ENCODE data around the gene AMPD1. TPM values are rescaled to one million over a fixed set of nuclear protein-coding genes. Genes with fewer than 3 reads are reported as not detected.

Gene AMPD1
- polyA plus RNA-seq, 1 experiment, result not detected

GRCh38 chr1:114702737-114703136 is 7.4 kb upstream of the AMPD1 start:
- ChIA-PET POLR2A (no interaction called here), CTCF (no interaction called here)
- H3K9me3 ChIP-seq (ENCODE audit: control insufficient read depth, insufficient read depth, low read length), result no peaks in the 10 kb centered on the region
- H3K4me3 ChIP-seq (ENCODE audit: low read depth, low read length), result no peak overlapping the region
- no peak overlapping the region for H3K27ac ChIP-seq (ENCODE audit: low read depth, low read length)
- TF ChIP-seq CTCF (IDR thresholded peaks at IDR 0.05; ENCODE audit: low read depth, low read length), result no peak
- no peak for DNase-seq (ENCODE audit: low read depth, low spot score)
- no peaks in the 10 kb centered on the region for H3K27me3 ChIP-seq (ENCODE audit: control insufficient read depth, insufficient read depth, low read length)

- TF ChIP-seq CTCF (IDR thresholded peaks at IDR 0.05; ENCODE audit: low read depth, low read length), result no peak
- POLR2A ChIA-PET, result interaction anchor here (0.6 kb wide), 1 partner anchor 134 kb away, joined by 3 read pairs; no protein-coding TSS in a partner anchor
Observed at GRCh38 chr1:114701931-114702330, 6.6 kb upstream of the AMPD1 start.

GRCh38 chr1:114700036-114700600 is 4.8 kb upstream of the AMPD1 start:
- no peaks in the 10 kb centered on the region for H3K9me3 ChIP-seq (ENCODE audit: control insufficient read depth, insufficient read depth, low read length)
- no peak overlapping the region for H3K27ac ChIP-seq (ENCODE audit: low read depth, low read length)
- ChIA-PET POLR2A (no interaction called here), CTCF (interaction anchor here (1.4 kb wide), 1 partner anchor 29 kb away, joined by 3 read pairs; no protein-coding TSS in a partner anchor)
- no peaks in the 10 kb centered on the region for H3K27me3 ChIP-seq (ENCODE audit: control insufficient read depth, insufficient read depth, low read length)
- DNase-seq (ENCODE audit: low read depth, low spot score), result no peak
- no peak for TF ChIP-seq CTCF (IDR thresholded peaks at IDR 0.05; ENCODE audit: low read depth, low read length)
- no peak overlapping the region for H3K4me3 ChIP-seq (ENCODE audit: low read depth, low read length)

More at GRCh38 chr1:114701931-114702330, 6.6 kb upstream of the AMPD1 start:
- no peak for DNase-seq (ENCODE audit: low read depth, low spot score)
- CTCF ChIA-PET, result no interaction called here
- Histone ChIP-seq H3K9me3 (ENCODE audit: control insufficient read depth, insufficient read depth, low read length) (no peaks in the 10 kb centered on the region), H3K27me3 (ENCODE audit: control insufficient read depth, insufficient read depth, low read length) (no peaks in the 10 kb centered on the region), H3K27ac (ENCODE audit: low read depth, low read length) (no peak overlapping the region), H3K4me3 (ENCODE audit: low read depth, low read length) (no peak overlapping the region)

GRCh38 chr1:114696810-114697209 is 1.5 kb upstream of the AMPD1 start:
- no peaks in the 10 kb centered on the region for H3K27me3 ChIP-seq (ENCODE audit: control insufficient read depth, insufficient read depth, low read length)
- CTCF ChIA-PET, result no interaction called here
- H3K27ac ChIP-seq (ENCODE audit: low read depth, low read length), result no peak overlapping the region
- H3K4me3 ChIP-seq (ENCODE audit: low read depth, low read length), result no peak overlapping the region
- DNase-seq (ENCODE audit: low read depth, low spot score), result no peak
- no peaks in the 10 kb centered on the region for H3K9me3 ChIP-seq (ENCODE audit: control insufficient read depth, insufficient read depth, low read length)
- POLR2A ChIA-PET, result no interaction called here
- TF ChIP-seq CTCF (IDR thresholded peaks at IDR 0.05; ENCODE audit: low read depth, low read length), result no peak

- Histone ChIP-seq H3K27ac (ENCODE audit: low read depth, low read length) (no peak overlapping the region), H3K4me3 (ENCODE audit: low read depth, low read length) (no peak overlapping the region)
Observed at GRCh38 chr1:114694540-114695310, 621 bp downstream of the AMPD1 start.

More at GRCh38 chr1:114694540-114695310, 621 bp downstream of the AMPD1 start:
- no peak for TF ChIP-seq CTCF (IDR thresholded peaks at IDR 0.05; ENCODE audit: low read depth, low read length)
- no peak for DNase-seq (ENCODE audit: low read depth, low spot score)
- Histone ChIP-seq H3K9me3 (ENCODE audit: control insufficient read depth, insufficient read depth, low read length) (no peaks in the 10 kb centered on the region), H3K27me3 (ENCODE audit: control insufficient read depth, insufficient read depth, low read length) (peaks cover 2% of the 10 kb centered on the region)
- POLR2A ChIA-PET, result no interaction called here
- CTCF ChIA-PET, result interaction anchor here (0.6 to 1.2 kb wide), 3 partner anchors 67 to 411 kb away, joined by 3 to 4 read pairs (median 4); no protein-coding TSS in a partner anchor

Measured in AG04450 (cell line).